Ramos (cell line): Measurements from ENCODE around the gene MEG3.

ENCODE experiments used
- in situ Hi-C: fragments of 300-500 bp; cut with MboI; formaldehyde crosslinking; loops from one replicate; pipeline ENCODE4 v1.14.3; 2022; ENCODE audit warnings: low sequenced_read_pairs; ENCODE audit not compliant: unreplicated experiment

MEG3 gene

DNA sequence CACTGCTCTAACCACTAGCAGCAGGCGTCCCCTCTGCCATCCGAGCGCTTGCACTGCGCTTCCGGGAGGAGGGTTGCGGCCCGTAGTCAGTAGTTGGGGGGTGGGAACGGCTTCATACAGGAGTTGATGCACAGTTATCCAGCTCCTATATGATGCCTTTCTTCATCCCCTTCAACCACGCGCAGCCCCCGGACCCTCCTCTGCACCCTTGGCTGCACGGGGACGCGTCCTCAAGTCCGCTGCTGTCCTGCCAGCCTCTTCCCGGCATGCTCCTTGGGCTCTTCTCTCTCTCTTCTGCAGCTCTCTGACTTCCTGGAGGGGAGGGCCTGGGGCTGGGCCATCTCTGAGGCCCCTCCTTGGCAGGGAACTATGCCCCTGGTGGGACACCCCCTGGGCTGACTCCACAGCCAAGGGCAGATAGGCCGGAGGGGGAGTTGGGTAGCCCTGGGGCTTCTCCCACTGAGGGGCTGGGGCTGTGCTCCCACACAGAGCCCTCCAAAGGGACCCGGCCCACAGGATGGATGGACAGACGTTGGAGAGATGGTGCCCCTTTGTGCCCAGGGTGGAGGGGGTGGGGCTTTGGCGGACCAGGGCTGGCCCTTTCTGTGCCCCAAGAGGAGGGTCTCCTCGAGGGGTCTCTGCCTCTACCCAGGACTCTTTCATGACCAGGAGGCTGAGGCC, 48.6 kb downstream of the MEG3 start:
- in situ Hi-C loops: no loop called here

DNA sequence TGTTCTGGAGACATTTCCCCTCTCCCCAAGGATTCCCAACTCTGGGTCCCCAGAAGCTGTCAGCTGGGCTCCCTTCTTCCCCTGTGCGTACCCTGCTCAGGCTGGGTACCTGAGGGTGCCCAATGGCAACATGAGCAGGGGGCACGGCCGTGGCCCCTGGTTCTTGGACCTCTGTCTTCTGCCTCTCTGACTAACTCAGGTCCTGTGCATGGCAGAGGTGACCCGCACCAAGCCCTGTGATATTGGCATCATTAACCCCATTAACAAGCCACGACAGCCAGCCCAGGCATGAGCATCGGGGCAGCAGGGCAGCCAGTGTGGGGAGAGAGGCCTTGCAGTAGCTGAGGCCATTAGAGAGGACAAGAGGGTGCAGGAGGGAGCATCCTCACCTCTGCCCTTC, 49.2 kb downstream of the MEG3 start:
- in situ Hi-C loops: no loop called here

DNA sequence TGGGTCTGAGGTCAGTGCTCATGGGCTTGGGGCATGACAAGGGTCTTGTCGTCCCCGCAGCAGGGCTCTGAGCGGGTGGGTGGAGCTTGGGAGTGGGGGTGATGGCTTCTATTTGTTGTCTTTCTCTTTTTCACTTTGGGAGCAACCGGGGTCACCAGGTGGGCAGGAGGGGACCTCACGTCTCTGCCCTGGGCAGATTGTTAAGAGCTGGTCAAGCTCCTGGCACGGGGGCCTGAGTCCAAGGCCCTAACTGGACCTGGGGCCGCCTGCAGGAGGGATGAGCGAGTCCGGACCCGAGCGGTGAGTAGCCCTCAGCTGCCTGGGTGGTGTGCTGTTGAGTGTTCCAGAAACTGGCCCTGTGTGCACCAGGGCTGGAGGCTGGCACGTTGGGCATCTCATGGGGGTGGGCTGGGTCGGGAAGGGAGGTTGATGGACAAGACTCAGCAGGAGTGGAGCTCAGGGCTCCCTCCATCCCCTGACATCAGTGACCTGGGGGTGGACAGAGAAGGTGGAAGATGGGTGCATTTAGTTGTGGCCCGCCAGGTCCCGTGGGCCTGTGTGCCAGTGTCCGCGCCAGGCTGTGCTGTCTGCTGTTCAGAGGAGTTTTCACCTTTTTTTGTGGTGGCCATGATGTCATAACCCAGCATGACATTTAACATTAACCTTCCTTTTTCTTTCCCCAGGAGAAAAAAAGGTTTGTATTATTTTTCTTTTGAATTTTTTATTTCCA, 50.1 kb downstream of the MEG3 start:
- in situ Hi-C loops: no loop called here

DNA sequence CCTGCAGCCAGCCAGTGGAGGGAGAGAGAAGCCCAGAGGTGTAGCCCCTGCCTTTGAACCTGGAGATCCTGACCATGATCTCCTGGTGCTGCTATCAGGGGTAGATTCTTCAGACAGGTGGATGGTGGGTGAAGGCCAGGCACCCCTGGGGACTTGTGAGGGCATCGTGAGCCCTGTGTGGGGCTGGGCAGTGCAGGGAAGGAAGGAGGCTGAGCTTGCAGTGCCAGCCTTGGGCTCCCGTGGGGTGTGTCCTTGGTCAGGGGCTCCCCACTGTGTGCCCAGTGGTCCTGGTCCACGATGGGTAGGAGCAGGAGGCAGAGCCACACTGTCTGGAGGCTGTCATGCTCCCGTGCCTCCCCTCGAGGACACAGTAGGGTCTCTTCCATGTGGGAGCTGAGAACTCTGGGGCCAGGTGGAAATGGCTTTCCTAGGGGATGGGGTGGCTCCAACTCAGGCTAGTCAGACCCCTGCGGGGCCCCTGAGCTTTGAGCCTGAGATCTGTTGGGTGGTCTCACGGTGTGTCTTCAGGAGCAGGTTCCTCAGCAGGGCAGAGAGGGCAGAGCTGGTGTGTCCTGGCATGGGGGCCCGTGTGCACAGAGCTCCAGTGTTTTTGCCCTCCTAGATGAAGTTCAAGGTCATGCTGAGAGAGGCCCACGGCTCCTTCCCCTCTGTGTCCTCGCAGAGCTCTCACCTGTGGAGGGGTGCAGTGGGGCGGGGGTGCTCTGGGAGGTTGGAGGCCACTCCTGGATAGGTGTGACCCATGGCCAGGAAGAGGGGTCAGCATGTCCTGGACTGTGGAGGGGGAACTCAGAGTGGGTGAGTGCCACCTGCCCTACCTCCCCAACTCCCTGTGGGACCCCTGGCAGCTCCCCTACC, 52.6 kb downstream of the MEG3 start:
- in situ Hi-C loops: no loop called here

DNA sequence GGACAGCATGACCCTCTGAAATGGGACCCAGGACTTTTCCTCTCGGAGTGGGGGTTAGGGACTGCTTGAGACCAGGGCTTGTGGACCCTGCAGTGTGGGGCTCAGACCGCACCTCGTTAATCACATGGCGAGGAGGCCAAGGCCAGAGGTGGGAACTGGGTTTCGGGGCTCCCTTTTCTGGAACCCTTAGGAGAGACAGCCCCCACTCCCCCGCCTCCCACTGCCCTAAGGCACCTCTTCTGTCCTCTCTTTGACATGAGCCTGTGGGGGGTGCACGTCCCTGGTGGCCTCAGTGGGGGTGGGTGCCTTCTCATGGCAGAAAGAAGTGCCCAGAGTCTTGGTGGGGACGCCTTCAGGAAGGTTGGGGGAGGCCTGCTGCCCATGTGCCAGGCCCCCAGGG, 53.3 kb downstream of the MEG3 start:
- in situ Hi-C loops: no loop called here

DNA sequence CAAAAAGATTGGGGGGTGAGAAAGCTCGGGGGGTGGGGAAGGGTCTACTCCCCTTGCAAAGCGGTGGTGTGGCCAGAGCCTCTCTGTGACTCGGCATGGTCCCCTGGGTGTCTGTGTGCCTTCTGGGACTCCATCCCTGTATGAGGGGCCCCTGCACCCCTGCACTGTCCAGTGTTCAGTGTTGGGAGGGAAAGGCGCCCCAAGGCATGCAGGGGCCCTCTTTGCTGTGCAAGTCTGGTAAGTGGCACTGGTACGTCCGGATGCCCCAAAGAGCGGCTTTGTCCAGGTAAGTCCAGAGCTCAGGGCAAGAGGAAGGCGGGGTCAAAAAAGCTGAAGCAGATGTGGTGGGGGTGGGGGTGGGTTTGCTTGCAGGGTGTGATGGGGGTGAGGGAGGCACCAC, 53.9 kb downstream of the MEG3 start:
- in situ Hi-C loops: no loop called here

DNA sequence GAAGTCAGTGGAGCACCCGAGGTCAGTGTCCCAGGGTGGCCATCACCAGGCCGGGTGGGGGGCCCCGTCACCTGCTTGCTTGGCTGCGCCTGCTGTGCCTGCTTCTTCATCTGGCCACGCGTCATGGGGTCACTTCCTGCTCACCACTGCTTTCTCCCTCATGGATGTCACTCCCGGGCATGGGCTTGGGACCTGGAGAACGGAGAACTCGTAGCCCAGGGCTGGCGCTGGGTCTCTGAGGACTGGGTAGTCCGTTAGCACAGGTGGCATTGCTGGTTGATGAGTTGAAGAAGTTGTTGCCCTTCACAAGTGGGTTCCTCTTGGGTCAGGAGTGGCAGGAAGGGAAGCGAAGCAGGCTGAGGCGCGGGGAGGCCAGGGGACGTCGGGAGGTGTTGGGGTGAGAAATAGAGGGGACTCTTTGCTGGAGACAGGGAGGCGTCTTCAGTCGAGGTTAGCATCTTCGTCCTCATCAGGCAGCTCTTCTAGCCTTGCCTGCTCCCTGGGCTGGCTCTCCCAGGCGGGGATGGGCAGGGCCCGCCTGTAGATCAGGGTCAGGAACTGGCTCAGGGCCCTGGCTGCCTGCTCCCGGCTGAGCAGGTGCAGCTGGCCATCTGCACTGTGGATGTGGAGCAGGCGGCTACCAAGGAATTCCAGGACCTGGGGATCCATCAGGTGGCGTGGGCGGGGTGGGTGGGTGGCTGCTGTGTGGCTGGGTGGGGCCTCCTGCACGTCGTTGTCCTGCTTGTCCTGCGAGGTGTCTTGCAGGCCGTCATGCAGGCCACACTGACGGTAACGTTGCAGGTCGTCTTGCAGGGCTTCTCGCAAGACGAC, 54.6 kb downstream of the MEG3 start:
- in situ Hi-C loops: no loop called here

DNA sequence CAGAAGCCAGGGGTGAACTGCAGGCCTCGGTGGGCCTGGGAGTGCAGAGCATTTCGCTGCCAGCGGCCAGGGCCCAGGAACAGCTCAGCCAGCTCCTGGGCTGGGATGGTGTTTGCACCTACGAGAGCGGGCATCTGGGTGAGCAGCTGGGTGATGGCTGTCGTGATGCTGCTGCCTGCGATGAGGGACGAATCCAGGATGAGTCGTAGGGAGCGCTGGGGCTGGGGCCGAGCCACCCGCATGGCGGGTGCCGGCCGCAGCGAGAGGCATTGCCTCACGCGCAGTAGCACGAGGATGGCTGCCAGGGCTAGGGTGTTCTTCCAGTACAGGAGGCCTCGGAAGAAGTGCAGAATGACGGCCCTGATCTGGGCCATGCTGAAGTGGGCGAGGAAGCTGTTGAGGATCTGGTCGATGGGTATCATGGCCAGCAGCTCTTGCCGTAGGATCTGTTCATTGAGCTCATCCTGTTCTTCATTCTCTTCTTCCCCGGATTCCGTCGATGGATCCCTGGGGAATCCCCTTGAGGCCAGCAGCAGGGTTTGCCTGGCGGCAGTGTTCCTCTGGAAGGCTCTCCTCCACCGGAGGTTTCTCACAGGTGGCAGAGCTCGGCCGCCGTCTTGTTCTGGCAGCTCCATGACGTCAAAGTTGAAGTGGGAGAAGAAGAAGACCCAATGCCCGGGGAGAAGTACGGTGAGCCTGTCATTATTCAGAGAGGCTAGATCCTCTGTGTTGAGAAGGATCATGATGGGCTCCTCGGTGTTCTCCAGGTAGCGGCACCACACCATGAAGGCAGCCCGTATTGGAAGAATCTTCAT, 55.5 kb downstream of the MEG3 start:
- in situ Hi-C loops: no loop called here

DNA sequence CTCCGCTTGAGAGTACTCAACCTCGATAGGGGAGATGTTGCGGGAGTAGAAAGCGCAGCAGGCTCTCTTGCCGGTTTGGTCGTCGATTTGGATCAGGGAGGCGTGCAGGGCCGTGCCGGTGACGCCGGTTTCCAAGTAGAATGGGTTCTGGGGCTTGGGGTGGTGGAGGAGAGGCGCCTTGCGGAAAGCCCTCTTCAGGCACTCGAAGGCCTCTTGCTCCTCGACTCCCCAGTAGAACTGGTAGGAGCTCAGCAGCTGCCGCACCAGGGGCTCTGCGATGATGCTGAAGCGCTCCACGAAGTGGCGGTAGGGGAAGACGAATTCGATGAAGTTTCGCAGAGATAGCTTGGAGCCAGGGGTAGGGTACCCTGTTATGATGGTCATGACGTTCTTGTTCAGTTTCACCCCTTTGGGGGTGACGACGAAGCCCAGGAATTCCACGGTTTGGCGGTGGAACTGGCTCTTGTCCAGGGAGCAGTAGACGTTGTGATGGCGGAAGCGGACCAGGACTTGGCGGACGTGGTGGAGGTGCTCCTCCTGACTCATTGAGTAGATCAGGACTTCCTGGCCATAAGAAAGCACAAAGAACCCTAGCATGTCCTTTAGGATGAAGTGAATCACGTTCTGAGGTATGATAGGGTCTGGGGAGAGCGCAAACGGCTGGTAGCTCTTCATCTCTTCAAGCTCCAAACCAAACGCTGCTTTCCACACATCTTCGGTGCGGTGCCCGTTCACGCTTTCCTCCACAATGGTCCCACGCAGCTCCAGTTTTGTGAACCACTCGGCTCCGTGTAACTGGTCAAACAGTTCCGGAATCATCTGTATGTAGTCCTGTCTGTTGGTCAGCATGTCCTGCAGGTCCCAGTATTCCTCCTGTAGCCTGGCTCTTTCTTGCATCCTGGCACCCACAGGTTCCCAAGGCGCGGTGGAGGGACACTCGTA, 56.4 kb downstream of the MEG3 start:
- in situ Hi-C loops: no loop called here

DNA sequence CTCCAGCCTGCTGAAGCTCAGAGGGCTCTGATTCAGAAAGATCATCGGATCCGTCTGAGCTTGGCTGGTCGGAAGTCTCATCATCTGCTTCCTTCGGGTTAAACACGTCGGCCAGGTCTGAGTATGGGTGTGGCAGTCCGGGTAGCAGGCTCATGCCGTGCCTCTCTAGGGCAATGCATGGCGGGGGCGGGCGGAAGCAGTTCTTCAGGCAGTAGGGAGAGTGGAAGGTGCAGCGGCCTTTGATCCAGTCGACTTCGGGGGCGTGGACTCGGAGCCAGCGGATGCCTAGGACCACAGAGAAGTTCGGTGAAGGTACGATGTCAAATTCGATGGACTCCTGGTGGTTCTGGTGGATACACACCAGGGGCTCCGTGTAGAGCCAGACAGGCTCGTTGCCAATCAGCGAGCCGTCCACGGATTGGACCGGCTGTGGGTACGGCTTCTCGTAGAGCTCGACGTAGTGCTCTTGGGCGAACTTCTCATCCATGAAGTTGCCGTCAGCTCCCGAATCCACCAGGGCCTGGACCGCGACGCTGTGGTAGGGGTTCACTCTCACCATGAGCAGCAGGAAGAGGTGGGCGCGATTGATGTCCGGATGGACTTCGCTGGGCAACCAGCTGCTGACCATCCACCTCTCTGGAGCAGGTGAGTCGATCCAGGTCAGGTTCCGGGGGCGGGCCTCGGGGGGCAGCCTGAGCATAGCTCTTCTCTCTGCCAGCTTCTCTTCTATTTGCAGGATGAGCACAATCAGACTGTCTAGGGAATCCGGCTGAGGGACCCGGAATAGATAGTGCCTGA, 57.3 kb downstream of the MEG3 start:
- in situ Hi-C loops: no loop called here

DNA sequence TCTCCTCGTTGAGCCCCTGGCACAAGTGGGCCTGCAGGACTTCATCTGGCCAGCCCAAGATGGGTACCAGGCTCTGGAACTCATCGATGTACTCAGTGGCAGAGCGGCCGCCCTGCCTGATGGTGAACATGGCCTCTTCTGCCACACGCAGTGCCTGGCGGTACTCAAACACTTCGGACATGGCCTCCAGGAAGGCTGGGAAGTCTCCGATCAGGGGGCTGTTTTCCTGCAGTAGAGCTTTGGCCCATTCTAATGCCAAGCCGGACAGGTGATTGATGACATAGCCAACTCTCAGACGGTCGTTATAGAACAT, 57.8 kb downstream of the MEG3 start:
- in situ Hi-C loops: no loop called here

DNA sequence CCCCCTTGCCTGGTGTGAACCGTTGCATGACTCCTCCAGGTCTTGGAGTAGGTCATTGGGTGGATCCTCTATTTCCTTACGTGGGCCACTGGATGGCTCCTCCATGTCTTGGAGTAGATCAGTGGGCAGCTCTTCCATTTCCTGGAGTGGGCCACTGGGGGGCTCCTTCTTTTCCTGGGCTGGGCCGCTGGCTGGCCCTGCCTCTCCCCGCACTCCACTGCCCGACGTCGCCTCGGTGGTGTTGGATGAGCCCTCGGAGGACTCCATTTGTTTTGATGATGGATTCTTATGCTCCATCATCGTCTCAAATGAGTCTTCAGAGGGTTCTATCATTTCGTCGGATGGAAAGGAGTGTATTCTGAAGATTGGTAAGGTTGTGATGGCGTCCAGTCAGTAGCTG, 58.5 kb downstream of the MEG3 start:
- in situ Hi-C loops: no loop called here

DNA sequence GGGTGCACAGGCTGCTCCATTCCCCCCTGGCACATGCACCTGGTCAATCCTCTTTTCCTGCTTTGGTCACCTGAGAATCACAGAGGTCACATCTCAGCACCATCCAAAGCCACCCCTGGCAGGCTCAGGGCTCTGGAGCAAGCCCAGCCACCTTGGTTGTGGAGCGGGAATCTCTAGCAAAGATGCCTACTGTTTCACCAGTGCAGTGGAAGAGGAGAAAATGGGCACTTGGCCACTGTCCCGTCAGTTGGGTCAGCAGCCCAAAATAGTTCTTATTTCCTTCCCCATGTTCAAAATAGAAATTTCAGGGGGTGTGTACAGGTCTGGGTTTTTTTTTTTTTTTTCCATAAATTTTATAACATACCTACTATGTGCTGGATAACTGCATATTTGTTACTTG, 59.3 kb downstream of the MEG3 start:
- in situ Hi-C loops: no loop called here

DNA sequence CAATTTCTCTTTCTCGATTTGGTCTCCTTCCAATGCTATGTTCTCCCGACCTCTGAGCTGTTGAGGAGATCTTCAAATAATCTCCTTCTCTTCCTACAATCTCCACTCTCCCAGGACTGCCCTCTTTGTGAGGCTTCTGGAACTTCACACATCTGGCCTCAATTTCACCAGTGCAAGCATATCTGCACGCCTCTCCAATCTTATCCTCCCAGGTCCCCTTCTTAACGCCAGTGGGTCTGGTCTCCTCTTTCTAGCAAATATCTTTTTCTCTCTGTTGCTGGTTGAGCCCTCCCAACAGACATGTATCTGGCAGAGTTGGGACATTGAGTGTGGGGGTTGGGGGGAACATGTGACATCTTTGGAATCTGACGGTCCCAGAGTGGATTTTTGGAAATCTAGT, 59.7 kb downstream of the MEG3 start:
- in situ Hi-C loops: no loop called here

DNA sequence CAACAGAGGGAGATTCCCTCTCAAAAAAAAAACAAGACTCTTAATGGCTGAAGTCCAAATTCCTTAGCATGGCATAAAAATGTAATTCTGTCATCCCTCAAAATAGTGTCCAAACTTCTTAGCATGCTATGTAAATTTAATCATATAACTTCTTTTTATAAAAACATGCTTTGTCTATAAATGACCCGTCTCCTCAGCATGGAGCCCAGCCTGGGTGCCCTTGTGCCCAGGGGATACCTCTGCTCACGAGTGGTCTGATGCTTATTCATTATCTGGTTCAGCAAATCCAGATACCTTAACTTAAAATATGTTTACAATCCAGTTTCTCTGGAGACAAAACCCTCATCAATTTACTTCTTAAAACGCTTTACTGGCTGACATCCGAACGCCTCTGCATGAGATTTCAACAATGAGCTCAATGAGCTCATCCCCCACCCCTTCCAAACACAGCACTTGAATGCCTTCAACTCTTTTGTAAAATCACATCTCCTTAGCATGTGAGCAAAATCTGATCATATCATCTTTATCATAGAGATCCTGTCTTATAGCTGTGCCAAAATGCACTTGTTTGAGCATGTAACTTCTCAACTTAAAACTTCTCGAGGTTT, 61.9 kb downstream of the MEG3 start:
- in situ Hi-C loops: no loop called here

DNA sequence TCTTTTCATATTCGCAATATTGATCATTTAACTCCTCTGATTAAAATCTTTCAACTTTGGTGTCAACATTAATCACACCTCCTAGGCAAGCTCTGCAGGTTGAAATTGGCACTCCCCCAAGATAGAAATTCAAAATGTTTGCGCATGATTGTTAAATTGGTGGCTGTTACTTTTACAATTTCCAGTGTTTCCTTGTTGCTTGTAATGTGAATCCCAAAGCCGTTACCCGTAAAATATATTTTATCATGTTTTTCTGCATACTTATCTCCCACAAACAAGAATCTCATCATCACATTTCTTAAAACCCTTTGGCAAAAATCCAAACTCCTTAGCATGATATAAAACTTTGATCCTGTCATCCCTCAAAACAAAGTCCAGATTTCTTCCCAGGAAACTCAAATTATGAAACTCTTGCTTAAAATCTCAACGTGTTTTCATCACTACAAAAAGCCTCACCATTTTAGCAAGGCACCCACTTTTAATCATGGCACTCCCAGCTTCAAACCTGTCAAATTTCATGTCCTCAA, 62.9 kb downstream of the MEG3 start:
- in situ Hi-C loops: no loop called here

DNA sequence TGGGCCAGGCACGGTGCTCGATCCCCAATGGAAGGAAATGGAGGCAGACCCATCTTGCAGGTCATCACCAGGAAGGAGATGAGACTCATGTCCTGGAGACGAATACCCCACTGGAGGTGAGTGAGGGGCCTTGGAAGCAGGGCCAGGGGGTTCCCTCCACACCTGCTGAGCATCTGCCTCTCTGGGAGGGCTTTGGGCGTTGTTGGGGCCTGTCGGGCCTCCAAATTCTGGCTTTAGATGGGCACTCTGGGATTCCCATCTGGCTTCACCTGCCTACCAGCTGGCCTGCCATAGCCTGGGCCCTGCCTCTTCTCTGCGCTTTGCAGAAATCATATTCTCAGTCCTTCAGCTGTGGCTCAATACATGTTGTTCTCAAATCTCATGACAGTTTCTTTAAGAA, 63.7 kb downstream of the MEG3 start:
- in situ Hi-C loops: no loop called here
